Activated CD4-positive, alpha-beta memory T cell treated with anti-CD3 and anti-CD28 coated beads, Interleukin-2, amount 10 ng/mL, durations not matched to agents 7 days and 5 days (primary cell): ENCODE results near the gene WDR19. TPM values are rescaled to one million over a fixed set of nuclear protein-coding genes. Genes with fewer than 3 reads are reported as not detected.

ENCODE experiments used
- CTCF ChIA-PET: fragments of 350-600 bp; sonication (Branson Sonifier 250); formaldehyde crosslinking; loops from one replicate; lab custom pipeline; 2021; ENCODE audit warnings: antibody characterized with exemption, inconsistent platforms; lab: Charles Lee
- POLR2A ChIA-PET: fragments of 350-600 bp; sonication (Branson Sonifier 250); formaldehyde crosslinking; loops from one replicate; lab custom pipeline; 2021; ENCODE audit warnings: antibody characterized with exemption; lab: Charles Lee
- DNase-seq: peaks from one replicate; pipeline ENCODE4 v3.0.0-alpha.2; 2020
- H3K27ac Mint-ChIP-seq: one replicate; pipeline ENCODE4 v1.8.0; 2021; ENCODE audit warnings: mild to moderate bottlenecking, mixed read lengths
- H3K27me3 Mint-ChIP-seq: one replicate; pipeline ENCODE4 v1.8.0; 2021; ENCODE audit warnings: mixed read lengths
- H3K36me3 Mint-ChIP-seq: one replicate; pipeline ENCODE4 v1.8.0; 2021; ENCODE audit warnings: low read depth, mixed read lengths
- H3K4me1 Mint-ChIP-seq: one replicate; pipeline ENCODE4 v1.8.0; 2021; ENCODE audit warnings: mixed read lengths
- H3K4me3 Mint-ChIP-seq: one replicate; pipeline ENCODE4 v1.8.0; 2021; ENCODE audit warnings: mild to moderate bottlenecking, mixed read lengths
- H3K9me3 Mint-ChIP-seq: one replicate; pipeline ENCODE4 v1.8.0; 2021; ENCODE audit warnings: mixed read lengths
- total RNA-seq, 2 experiments: library from RNA; stranded (reverse); gene quantifications; one replicate each; pipeline ENCODE4 v1.2.3, GENCODE V29; 2021

WDR19 gene
- total RNA-seq, 2 experiments from 2014 or later = 9.9 to 12.1 TPM

DNA sequence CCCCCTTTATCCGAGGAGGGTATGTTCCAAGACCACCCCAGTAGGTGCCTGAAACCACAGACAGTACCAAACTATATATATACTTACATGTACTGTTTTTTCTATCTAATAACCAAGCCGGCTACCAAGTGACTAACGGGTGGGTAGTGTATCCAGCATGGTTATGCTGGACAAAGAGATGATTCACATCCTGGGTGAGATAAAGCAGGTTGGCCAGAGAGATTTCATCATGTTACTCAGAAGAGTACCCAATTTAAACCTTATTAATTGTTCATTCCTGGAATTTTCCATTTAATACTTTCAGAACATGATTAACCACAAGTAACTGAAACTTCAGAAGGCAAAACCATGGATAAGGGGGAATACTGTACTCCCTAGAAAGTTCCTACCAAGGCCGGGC lies 137.3 kb downstream of the WDR19 start:
- CTCF ChIA-PET = no interaction called here
- H3K27ac Mint-ChIP-seq = no peak overlapping the region
- H3K4me3 Mint-ChIP-seq = no peak overlapping the region
- POLR2A ChIA-PET = no interaction called here
- DNase-seq = no peak
- H3K27me3 Mint-ChIP-seq = no peaks in the 10 kb centered on the region
- peaks cover 2% of the 10 kb centered on the region for H3K4me1 Mint-ChIP-seq
- peaks cover 44% of the 10 kb centered on the region for H3K36me3 Mint-ChIP-seq
- no peaks in the 10 kb centered on the region for H3K9me3 Mint-ChIP-seq

DNA sequence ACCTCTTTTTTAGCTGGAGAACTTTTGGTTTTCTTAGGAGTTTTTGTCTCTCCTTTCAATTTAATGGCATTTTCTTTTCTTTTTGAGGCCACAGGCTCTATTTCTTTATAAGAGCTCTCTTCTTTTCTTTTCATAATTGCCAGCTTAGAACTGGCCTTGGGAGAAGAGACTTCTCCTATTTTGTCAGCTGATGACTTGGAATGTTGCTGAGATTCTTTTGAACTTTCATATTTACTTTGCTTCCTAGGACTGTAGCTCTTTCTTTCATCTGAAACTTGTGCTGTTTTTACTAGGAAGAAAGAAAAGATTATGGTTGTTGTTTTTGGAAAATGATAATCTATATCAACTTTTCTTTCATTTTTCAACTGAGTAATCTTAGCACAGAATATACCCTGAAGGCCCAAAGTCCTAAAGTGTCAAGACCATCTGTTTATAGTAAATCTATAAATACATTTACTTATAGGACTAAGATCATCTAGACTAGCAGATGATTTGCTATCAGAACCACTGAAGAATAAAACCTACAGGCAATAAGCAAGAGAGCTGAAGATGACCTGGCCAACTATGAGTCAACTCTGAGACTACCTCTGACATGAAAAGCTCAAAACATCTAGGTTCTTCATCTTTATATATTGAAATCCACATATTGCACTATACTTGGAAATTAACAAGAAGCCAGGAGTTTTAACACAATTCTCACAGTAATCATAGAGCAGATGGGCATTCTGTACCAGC lies 138.2 kb downstream of the WDR19 start:
- POLR2A ChIA-PET = interaction anchor here (0.8 to 2.2 kb wide), 4 partner anchors 11 to 138 kb away, joined by 3 to 5 read pairs (median 4); partner anchors contain the start of genes LIAS, RFC1 and RPL9
- CTCF ChIA-PET = interaction anchor here (0.7 to 0.8 kb wide), 2 partner anchors 73 to 564 kb away, joined by 3 read pairs; no protein-coding TSS in a partner anchor
- Mint-ChIP-seq H3K4me1 (peaks cover 2% of the 10 kb centered on the region), H3K4me3 (no peak overlapping the region), H3K9me3 (no peaks in the 10 kb centered on the region), H3K36me3 (peaks cover 50% of the 10 kb centered on the region), H3K27ac (no peak overlapping the region), H3K27me3 (no peaks in the 10 kb centered on the region)
- DNase-seq = no peak

GRCh38 chr4:39323821-39324220 lies 141.5 kb downstream of the WDR19 start:
- H3K27ac Mint-ChIP-seq = no peak overlapping the region
- no peaks in the 10 kb centered on the region for H3K9me3 Mint-ChIP-seq
- no peak for DNase-seq
- ChIA-PET CTCF (no interaction called here), POLR2A (no interaction called here)
- no peaks in the 10 kb centered on the region for H3K27me3 Mint-ChIP-seq
- H3K4me1 Mint-ChIP-seq = peaks cover 2% of the 10 kb centered on the region
- peaks cover 67% of the 10 kb centered on the region for H3K36me3 Mint-ChIP-seq
- no peak overlapping the region for H3K4me3 Mint-ChIP-seq

GRCh38 chr4:39324446-39324845 lies 142.1 kb downstream of the WDR19 start:
- Mint-ChIP-seq H3K9me3 (no peaks in the 10 kb centered on the region), H3K27me3 (no peaks in the 10 kb centered on the region), H3K27ac (no peak overlapping the region), H3K4me3 (no peak overlapping the region), H3K36me3 (peaks cover 69% of the 10 kb centered on the region), H3K4me1 (peaks cover 2% of the 10 kb centered on the region)
- ChIA-PET CTCF (no interaction called here), POLR2A (no interaction called here)
- DNase-seq = no peak

DNA sequence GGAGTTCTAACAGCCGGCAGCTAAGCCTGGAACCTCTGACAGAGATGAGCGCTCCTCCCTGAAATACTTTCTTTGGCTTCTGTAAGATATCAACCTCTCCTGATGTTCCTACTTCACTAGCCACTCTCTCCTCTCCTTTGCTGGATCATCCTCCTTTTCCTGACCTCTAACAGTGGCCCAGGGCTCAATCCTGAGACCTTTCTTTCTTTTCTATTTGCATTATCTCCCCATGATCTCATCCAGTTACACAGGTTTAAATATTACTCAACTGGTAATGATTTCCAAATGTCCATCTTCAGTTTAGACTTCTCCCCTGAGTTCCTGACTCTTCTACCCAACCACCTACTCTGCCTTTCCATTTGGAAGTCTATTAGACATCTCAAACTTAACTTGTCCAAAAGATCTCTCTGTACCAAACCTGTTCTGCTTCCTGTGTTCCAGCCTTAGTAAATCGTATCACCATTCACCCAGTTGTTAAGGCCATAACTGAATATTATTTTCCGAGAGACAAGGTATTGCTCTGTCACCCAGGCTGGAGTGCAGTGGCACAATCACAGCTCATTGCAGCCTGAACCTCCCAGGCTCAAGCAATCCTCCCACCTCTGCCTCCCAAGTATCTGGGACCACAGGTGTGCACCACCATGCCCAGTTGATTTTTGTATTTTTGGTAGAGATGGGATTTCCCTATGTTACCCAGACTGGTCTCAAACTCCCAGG lies 142.7 kb downstream of the WDR19 start:
- Mint-ChIP-seq H3K4me3 (no peak overlapping the region), H3K27me3 (no peaks in the 10 kb centered on the region), H3K36me3 (peaks cover 65% of the 10 kb centered on the region), H3K9me3 (no peaks in the 10 kb centered on the region), H3K27ac (no peak overlapping the region), H3K4me1 (no peaks in the 10 kb centered on the region)
- ChIA-PET POLR2A (no interaction called here), CTCF (no interaction called here)
- no peak for DNase-seq

GRCh38 chr4:39326468-39326977 lies 144.2 kb downstream of the WDR19 start:
- H3K27ac Mint-ChIP-seq = no peak overlapping the region
- DNase-seq = no peak
- no peak overlapping the region for H3K4me3 Mint-ChIP-seq
- H3K9me3 Mint-ChIP-seq = no peaks in the 10 kb centered on the region
- peaks cover 58% of the 10 kb centered on the region for H3K36me3 Mint-ChIP-seq
- H3K4me1 Mint-ChIP-seq = no peaks in the 10 kb centered on the region
- CTCF ChIA-PET = no interaction called here
- POLR2A ChIA-PET = no interaction called here
- H3K27me3 Mint-ChIP-seq = no peaks in the 10 kb centered on the region

GRCh38 chr4:39330353-39330752 lies 148.0 kb downstream of the WDR19 start:
- POLR2A ChIA-PET = interaction anchor here (0.8 to 1.2 kb wide), 2 partner anchors 23 to 35 kb away, joined by 3 to 4 read pairs; no protein-coding TSS in a partner anchor
- no peak overlapping the region for H3K4me3 Mint-ChIP-seq

DNA sequence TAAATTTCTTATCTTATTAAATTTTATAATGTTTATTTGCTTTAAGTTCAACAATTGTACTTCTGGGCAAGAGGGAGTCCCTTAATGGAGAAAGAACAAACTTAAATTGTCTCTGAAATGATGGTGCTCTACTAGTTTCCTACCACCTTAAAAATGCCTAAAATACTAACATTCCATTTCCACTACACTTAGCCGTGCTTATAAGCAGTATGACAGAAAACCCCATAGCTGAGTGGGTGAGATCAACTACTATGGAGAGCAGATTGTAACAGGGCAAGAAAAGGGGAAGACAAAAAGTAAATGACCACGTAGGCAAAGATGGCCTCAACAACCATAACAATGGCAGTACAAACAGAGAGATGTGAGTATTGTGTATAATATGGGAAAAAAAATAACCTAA lies 148.9 kb downstream of the WDR19 start:
- Mint-ChIP-seq H3K9me3 (no peaks in the 10 kb centered on the region), H3K36me3 (peaks cover 29% of the 10 kb centered on the region), H3K4me3 (no peak overlapping the region), H3K4me1 (no peaks in the 10 kb centered on the region), H3K27ac (no peak overlapping the region), H3K27me3 (no peaks in the 10 kb centered on the region)
- POLR2A ChIA-PET = interaction anchor here (0.6 to 1.2 kb wide), 3 partner anchors 11 to 622 kb away, joined by 3 to 5 read pairs (median 3); no protein-coding TSS in a partner anchor
- CTCF ChIA-PET = no interaction called here
- DNase-seq = no peak

More at GRCh38 chr4:39330353-39330752, 148.0 kb downstream of the WDR19 start:
- Mint-ChIP-seq H3K27me3 (no peaks in the 10 kb centered on the region), H3K36me3 (peaks cover 35% of the 10 kb centered on the region), H3K27ac (no peak overlapping the region), H3K9me3 (no peaks in the 10 kb centered on the region), H3K4me1 (no peaks in the 10 kb centered on the region)
- no peak for DNase-seq
- CTCF ChIA-PET = no interaction called here

Other genes starting within 250 kb of the WDR19 start
- gene TMEM156, start 150.1 kb upstream of the WDR19 start, total RNA-seq = 10 to 100 TPM; 27.6 to 28.2 TPM
- 10 to 100 TPM; 36.6 to 36.7 TPM for gene KLHL5, start 120.3 kb upstream of the WDR19 start, total RNA-seq
- gene RFC1, start 183.8 kb downstream of the WDR19 start, total RNA-seq = 10 to 100 TPM; 72.2 to 72.6 TPM
- gene KLB, start 224.4 kb downstream of the WDR19 start, total RNA-seq = not detected